SK-N-SH (cell line): ENCODE results near the gene CISTR.

ENCODE experiments used
- CHD2 ChIP-seq: fragments of 150-350 bp; IDR thresholded peaks from 2 replicates; pipeline ENCODE4 v1.6.1; 2018; ENCODE audit warnings: low read length; ENCODE audit not compliant: partially characterized antibody
- POLR2AphosphoS5 ChIP-seq: IDR thresholded peaks from 2 replicates; pipeline ENCODE4 v1.6.1; 2012; ENCODE audit warnings: low read depth, low read length
- TF ChIP-seq, protein P1 (sequence below): fragments of 200-600 bp; sonication (generic); IDR thresholded peaks from 2 replicates; pipeline ENCODE4 v1.6.1; 2017; ENCODE audit warnings: antibody characterized with exemption, mild to moderate bottlenecking, moderate library complexity
- TF ChIP-seq, protein P2 (sequence below): IDR thresholded peaks from 2 replicates; pipeline ENCODE4 v1.4.0; 2012; ENCODE audit warnings: low read depth

DNA sequence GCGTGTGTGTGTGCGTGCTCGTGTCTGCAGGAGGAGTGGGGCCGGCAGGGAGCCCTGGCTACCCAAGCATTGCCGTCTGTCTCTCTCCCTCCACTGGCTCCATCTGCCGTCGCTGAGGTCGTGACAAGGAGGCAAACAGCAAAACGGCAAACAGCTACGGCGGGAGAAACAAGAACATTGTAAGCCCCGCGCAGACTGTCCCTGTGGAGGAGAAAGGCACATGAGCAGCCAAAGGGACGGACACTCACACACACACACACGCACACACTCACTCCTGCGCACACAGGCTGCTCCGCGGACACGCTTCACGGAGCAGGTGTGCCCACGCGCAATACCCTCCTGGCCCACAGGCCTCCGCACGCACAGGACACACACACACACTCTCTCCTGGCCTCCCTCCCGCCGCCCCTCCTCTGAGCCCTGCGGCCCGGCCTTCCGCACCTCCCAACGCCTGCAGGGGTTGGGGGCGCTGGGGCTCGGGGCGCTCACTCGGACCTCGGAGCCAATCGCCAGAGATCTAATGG is 905 bp downstream of the CISTR start:
- TF ChIP-seq, protein P1, sequence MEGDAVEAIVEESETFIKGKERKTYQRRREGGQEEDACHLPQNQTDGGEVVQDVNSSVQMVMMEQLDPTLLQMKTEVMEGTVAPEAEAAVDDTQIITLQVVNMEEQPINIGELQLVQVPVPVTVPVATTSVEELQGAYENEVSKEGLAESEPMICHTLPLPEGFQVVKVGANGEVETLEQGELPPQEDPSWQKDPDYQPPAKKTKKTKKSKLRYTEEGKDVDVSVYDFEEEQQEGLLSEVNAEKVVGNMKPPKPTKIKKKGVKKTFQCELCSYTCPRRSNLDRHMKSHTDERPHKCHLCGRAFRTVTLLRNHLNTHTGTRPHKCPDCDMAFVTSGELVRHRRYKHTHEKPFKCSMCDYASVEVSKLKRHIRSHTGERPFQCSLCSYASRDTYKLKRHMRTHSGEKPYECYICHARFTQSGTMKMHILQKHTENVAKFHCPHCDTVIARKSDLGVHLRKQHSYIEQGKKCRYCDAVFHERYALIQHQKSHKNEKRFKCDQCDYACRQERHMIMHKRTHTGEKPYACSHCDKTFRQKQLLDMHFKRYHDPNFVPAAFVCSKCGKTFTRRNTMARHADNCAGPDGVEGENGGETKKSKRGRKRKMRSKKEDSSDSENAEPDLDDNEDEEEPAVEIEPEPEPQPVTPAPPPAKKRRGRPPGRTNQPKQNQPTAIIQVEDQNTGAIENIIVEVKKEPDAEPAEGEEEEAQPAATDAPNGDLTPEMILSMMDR = no peak
- no peak for TF ChIP-seq POLR2AphosphoS5
- no peak for TF ChIP-seq CHD2
- TF ChIP-seq, protein P2, sequence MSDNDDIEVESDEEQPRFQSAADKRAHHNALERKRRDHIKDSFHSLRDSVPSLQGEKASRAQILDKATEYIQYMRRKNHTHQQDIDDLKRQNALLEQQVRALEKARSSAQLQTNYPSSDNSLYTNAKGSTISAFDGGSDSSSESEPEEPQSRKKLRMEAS = no peak
